ENCODE results near the gene FBXL4.

DNA sequence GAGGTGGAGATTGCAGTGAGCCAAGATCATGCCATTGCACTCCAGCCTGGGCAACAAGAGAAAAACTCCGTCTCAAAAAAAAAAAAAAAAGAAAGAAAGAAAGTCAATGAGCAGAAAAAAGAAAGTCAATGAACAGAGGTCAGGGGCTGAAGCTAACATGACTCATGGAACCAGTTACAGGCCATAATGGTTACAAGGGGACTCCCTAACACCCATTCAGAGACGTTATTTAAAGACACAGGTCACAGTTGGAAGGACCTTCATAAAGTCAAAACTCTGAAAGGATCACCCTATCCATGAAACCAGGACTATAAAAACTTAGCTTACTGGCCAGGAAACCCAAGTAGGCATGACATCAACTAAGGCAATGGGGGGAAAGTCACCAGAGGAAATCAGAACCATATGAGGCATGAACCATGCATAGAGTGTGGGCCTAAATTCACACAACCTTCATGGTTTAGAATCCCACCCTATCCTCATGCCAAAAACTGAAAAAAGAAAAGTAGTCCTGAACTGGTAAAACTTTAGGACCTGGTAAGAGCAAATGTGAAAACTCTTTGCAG, 18.2 kb downstream of the FBXL4 start:
- TF ChIP-seq, protein P1, sequence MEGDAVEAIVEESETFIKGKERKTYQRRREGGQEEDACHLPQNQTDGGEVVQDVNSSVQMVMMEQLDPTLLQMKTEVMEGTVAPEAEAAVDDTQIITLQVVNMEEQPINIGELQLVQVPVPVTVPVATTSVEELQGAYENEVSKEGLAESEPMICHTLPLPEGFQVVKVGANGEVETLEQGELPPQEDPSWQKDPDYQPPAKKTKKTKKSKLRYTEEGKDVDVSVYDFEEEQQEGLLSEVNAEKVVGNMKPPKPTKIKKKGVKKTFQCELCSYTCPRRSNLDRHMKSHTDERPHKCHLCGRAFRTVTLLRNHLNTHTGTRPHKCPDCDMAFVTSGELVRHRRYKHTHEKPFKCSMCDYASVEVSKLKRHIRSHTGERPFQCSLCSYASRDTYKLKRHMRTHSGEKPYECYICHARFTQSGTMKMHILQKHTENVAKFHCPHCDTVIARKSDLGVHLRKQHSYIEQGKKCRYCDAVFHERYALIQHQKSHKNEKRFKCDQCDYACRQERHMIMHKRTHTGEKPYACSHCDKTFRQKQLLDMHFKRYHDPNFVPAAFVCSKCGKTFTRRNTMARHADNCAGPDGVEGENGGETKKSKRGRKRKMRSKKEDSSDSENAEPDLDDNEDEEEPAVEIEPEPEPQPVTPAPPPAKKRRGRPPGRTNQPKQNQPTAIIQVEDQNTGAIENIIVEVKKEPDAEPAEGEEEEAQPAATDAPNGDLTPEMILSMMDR (conservative IDR thresholded peaks at IDR 0.05) = no peak
- TF ChIP-seq EZH2 (IDR thresholded peaks at IDR 0.05; ENCODE audit: low read depth) = no peak
